Brain microvascular endothelial cell (primary cell): ENCODE results near the gene LGALS3.

ENCODE experiments used
- DNase-seq: peaks from one replicate; pipeline ENCODE4 v3.0.0-alpha.2; 2020
- H3K27ac ChIP-seq: fragments of 250-450 bp; sonication (Bioruptor Pico); 2 replicates; pipeline ENCODE4 v1.5.1; 2020; ENCODE audit warnings: mild to moderate bottlenecking, moderate library complexity
- H3K27me3 ChIP-seq: fragments of 250-450 bp; sonication (Bioruptor Pico); replicated peaks from 2 replicates; pipeline ENCODE4 v1.5.1; 2020; ENCODE audit warnings: mild to moderate bottlenecking
- H3K36me3 ChIP-seq: fragments of 250-450 bp; sonication (Bioruptor Pico); replicated peaks from 2 replicates; pipeline ENCODE4 v1.5.1; 2020; ENCODE audit warnings: mild to moderate bottlenecking
- H3K4me3 ChIP-seq: 2 replicates; pipeline ENCODE4 v1.5.1; 2011; ENCODE audit warnings: low read depth, mild to moderate bottlenecking, control low read depth, low read length, moderate library complexity
- CTCF ChIP-seq: IDR thresholded peaks from 2 replicates; pipeline ENCODE4 v1.5.1; 2011; ENCODE audit warnings: low read depth, mild to moderate bottlenecking, moderate library complexity, low read length, control low read depth, inconsistent platforms; ENCODE audit errors: missing control alignments
- in situ Hi-C: cut with HindIII; loops from 2 replicates; pipeline ENCODE4 v1.10.0; 2017; ENCODE audit warnings: low sequenced_read_pairs, low pct_ligation_motif_present

The LGALS3 gene

GRCh38 chr14:55109836-55110235 is 19.2 kb upstream of the LGALS3 start:
- H3K27me3 ChIP-seq: no peaks in the 10 kb centered on the region
- no peaks in the 10 kb centered on the region for H3K36me3 ChIP-seq
- TF ChIP-seq CTCF: no peak
- H3K27ac ChIP-seq: no peak overlapping the region
- no peak overlapping the region for H3K4me3 ChIP-seq
- in situ Hi-C loops: no loop called here
- DNase-seq: no peak

GRCh38 chr14:55111122-55111708 is 17.8 kb upstream of the LGALS3 start:
- Histone ChIP-seq H3K4me3 (no peak overlapping the region), H3K36me3 (no peaks in the 10 kb centered on the region), H3K27me3 (no peaks in the 10 kb centered on the region), H3K27ac (no peak overlapping the region)
- in situ Hi-C loops: no loop called here
- no peak for DNase-seq
- TF ChIP-seq CTCF: peak; percentile 29

- TF ChIP-seq CTCF: no peak
- Histone ChIP-seq H3K36me3 (no peaks in the 10 kb centered on the region), H3K27me3 (no peaks in the 10 kb centered on the region), H3K4me3 (no peak overlapping the region), H3K27ac (no peak overlapping the region)
- in situ Hi-C loops: no loop called here
- no peak for DNase-seq
Observed at GRCh38 chr14:55114720-55115119, 14.3 kb upstream of the LGALS3 start.

DNA sequence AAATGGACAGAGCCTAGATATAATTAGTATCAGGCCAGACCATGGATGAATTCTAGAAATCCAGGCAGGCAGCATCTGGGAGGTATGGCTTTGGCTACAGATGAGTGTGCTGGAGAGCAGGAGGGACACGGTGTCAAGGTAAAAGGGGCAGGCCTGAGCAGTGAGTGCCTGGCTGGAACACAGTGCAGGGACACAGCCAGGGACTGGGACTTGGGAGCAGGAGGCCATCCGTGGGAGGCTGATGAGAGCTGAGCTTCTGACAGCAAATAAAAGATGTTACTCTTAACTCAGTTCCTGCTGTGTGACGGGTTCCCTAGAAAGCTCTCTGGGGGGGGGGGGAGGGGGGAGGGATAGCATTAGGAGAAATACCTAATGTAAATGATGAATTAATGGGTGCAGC is 13.6 kb upstream of the LGALS3 start:
- no peak for TF ChIP-seq CTCF

DNA sequence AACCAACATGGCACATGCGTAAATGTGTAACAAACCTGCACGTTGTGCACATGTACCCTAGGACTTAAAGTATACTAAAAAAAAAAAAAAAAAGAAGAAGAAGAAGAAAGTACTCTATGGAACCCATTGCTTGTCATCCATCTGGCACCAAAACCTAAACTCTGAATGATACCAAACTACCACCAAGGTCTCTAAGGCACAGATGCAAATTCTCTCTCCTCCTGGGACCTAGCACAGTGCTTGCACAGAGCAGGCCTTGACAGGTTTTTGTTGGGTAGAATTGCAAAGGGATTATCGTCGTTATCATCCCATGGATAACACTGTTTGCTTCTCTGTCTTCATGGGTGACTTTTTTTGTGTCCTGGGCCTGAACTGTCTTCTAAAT is 13.2 kb upstream of the LGALS3 start:
- Histone ChIP-seq H3K27me3 (no peaks in the 10 kb centered on the region), H3K4me3 (no peak overlapping the region), H3K36me3 (no peaks in the 10 kb centered on the region), H3K27ac (no peak overlapping the region)
- no peak for DNase-seq
- TF ChIP-seq CTCF: no peak
- in situ Hi-C loops: no loop called here

More for the DNA sequence above, 13.6 kb upstream of the LGALS3 start:
- H3K27me3 ChIP-seq: no peaks in the 10 kb centered on the region
- no peak overlapping the region for H3K4me3 ChIP-seq
- H3K27ac ChIP-seq: no peak overlapping the region
- DNase-seq: no peak
- H3K36me3 ChIP-seq: no peaks in the 10 kb centered on the region
- in situ Hi-C loops: no loop called here

- DNase-seq: no peak
- in situ Hi-C loops: no loop called here
- Histone ChIP-seq H3K4me3 (no peak overlapping the region), H3K27me3 (no peaks in the 10 kb centered on the region), H3K27ac (no peak overlapping the region), H3K36me3 (no peaks in the 10 kb centered on the region)
- TF ChIP-seq CTCF: no peak
Observed at GRCh38 chr14:55116246-55117030, 12.6 kb upstream of the LGALS3 start.
